ENCODE results near the gene WDCP.

WDCP gene

DNA sequence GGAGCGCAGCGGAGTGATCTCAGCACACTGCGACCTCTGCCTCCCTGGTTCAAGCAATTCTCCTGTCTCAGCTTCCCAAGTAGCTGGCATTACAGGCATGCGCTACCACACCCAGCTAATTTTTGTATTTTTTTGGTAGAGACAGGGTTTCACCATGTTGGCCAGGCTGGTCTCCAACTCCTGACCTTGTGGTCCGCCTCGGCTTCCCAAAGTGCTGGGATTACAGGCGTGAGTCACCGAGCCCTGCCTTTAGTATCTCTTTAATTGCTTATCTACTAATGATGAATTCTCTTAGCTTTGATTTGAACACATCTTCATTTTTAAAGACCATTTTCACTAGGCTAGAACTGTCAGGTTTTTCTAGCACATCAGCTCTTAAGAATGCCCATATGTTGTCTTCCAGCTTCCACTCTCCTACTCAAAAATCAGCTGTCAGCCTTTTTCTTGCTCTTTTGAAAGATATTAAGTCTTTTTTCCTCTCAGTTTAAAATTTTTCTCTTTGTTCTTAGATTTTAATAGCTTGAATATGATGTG is 53.4 kb downstream of the WDCP start:
- DNase-seq (no peak), ATAC-seq (no peak)

DNA sequence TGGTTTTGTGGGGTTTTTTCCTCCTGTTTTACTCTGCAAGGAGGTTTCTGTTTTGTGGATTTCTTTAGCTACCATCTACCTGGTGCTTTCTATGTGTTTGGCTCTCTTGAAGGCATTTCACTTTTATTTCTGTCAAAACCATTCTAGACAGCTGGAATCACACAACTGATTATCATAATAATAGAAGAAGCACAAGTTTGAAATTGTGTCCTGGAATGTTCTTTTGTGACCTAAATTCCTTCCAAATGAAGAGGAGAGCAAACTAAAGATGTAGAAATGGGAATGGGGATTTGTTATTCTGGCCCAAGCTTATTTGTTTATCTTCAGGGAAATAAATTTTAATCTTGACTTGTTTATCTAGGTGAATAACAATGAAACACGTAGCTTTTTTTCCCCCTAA is 54.3 kb downstream of the WDCP start:
- DNase-seq (no peak), ATAC-seq (no peak)

GRCh38 chr2:23988371-23988770 is 58.8 kb downstream of the WDCP start:
- DNase-seq (no peak), ATAC-seq (no peak)

Data from stimulated activated naive CD8-positive, alpha-beta T cell treated with anti-CD3 and anti-CD28 coated beads, Interleukin-15, Interleukin-2, amounts not matched to agents 100 U/mL and 50 U/mL, for 24 hours (primary cell).